HG03469 (cell line): ENCODE data around the gene KRT23.

ENCODE experiments used
- ATAC-seq: cut with Tn5 transposase; IDR thresholded peaks from one replicate; pipeline ENCODE4 v1.9.1; 2021; ENCODE audit warnings: mild to moderate bottlenecking, moderate library complexity, moderate number of reproducible peaks; ENCODE audit not compliant: unreplicated experiment

The KRT23 gene

GRCh38 chr17:40937384-40937819 lies at the start of gene KRT23:
Gene KRT23 (minus strand): TSS chr17:40937646. CDS start chr17:40936603, 1,043 bp downstream.
- ATAC-seq, result no peak

- no peak for ATAC-seq
These were observed 49.5 kb upstream of the KRT23 start for GRCh38 chr17:40986920-40987319.

GRCh38 chr17:40984226-40984625 lies 46.8 kb upstream of the KRT23 start, which contains the start of gene KRT40:
Gene KRT40 (minus strand): TSS chr17:40984326. CDS start chr17:40984273, 53 bp downstream.
- no peak for ATAC-seq

- ATAC-seq, result no peak
These were observed 43.7 kb upstream of the KRT23 start for GRCh38 chr17:40981115-40981514.

GRCh38 chr17:40980596-40980995 lies 43.1 kb upstream of the KRT23 start:
- no peak for ATAC-seq

- ATAC-seq, result no peak
These were observed 42.7 kb upstream of the KRT23 start for GRCh38 chr17:40980117-40980516.

- no peak for ATAC-seq
These were observed 41.2 kb upstream of the KRT23 start for GRCh38 chr17:40978575-40979151.

GRCh38 chr17:40975516-40975915 lies 38.1 kb upstream of the KRT23 start:
- no peak for ATAC-seq

- ATAC-seq, result no peak
These were observed 36.9 kb upstream of the KRT23 start for GRCh38 chr17:40974366-40974765.

- no peak for ATAC-seq
These were observed 30.1 kb upstream of the KRT23 start for GRCh38 chr17:40967582-40967981.

GRCh38 chr17:40966848-40967247 lies 29.4 kb upstream of the KRT23 start, which contains the start of gene KRT39:
Gene KRT39 (minus strand): TSS chr17:40966948. CDS start chr17:40966856, 92 bp downstream.
- no peak for ATAC-seq

GRCh38 chr17:40963838-40964237 lies 26.4 kb upstream of the KRT23 start:
- ATAC-seq, result no peak

- ATAC-seq, result no peak
These were observed 24.7 kb upstream of the KRT23 start for GRCh38 chr17:40962059-40962561.

GRCh38 chr17:40961591-40961990 lies 24.1 kb upstream of the KRT23 start:
- ATAC-seq, result no peak

- ATAC-seq, result no peak
These were observed 22.7 kb upstream of the KRT23 start for GRCh38 chr17:40960144-40960543.

GRCh38 chr17:40958086-40958953 lies 20.9 kb upstream of the KRT23 start:
- no peak for ATAC-seq

GRCh38 chr17:40956401-40957254 lies 19.2 kb upstream of the KRT23 start:
- no peak for ATAC-seq

- ATAC-seq, result no peak
These were observed 16.4 kb upstream of the KRT23 start for GRCh38 chr17:40953881-40954280.

GRCh38 chr17:40952661-40953060 lies 15.2 kb upstream of the KRT23 start:
- ATAC-seq, result no peak

- no peak for ATAC-seq
These were observed 14.7 kb upstream of the KRT23 start for GRCh38 chr17:40952154-40952553.
